BJ (cell line): Measurements from ENCODE around the gene TTC33. TPM values are rescaled to one million over a fixed set of nuclear protein-coding genes. Genes with fewer than 3 reads are reported as not detected.
"Not testable (repeated sequence)": the region's sequence is repeated elsewhere in the genome, so short reads cannot be mapped to it uniquely, and the experiment has no call there.

Experiments used
- CTCF ChIA-PET: fragments of 350-600 bp; formaldehyde crosslinking; extraction: SDS; loops from one replicate; lab custom pipeline; 2021; ENCODE audit warnings: antibody characterized with exemption, inconsistent platforms; lab: Yijun Ruan, JAX
- POLR2A ChIA-PET: fragments of 300-600 bp; sonication (Branson Sonifier 250); formaldehyde crosslinking; extraction: SDS; loops from one replicate; lab custom pipeline; 2021; ENCODE audit warnings: antibody characterized with exemption; lab: Charles Lee
- DNase-seq: peaks from one replicate; pipeline ENCODE4 v3.0.0-alpha.2; 2011; ENCODE audit warnings: low read depth
- H3K27me3 ChIP-seq: 2 replicates; pipeline ENCODE4 v1.6.0; 2011; ENCODE audit warnings: low read length; ENCODE audit not compliant: control insufficient read depth, insufficient read depth
- H3K36me3 ChIP-seq: 2 replicates; pipeline ENCODE4 v1.5.1; 2011; ENCODE audit warnings: low read length; ENCODE audit not compliant: control insufficient read depth, insufficient read depth
- H3K4me3 ChIP-seq: 2 replicates; pipeline ENCODE4 v1.5.1; 2011; ENCODE audit warnings: low read depth, mild to moderate bottlenecking, control low read depth, low read length
- CTCF ChIP-seq: IDR thresholded peaks from 2 replicates; pipeline ENCODE4 v1.5.1; 2011; ENCODE audit warnings: low read depth, mild to moderate bottlenecking, control low read depth, inconsistent platforms, low read length, moderate library complexity; ENCODE audit not compliant: insufficient read depth
- polyA plus RNA-seq: library from polyadenylated mRNA; depleted of rRNA; stranded (reverse); fragments of >200 nt; gene quantifications from 2 replicates; pipeline ENCODE4 v1.2.3, GENCODE V29; 2011

TTC33 gene
- polyA plus RNA-seq, 1 experiment: 2.8 TPM

GRCh38 chr5:40652441-40653220 is 103.1 kb downstream of the TTC33 start:
- DNase-seq: no peak
- ChIA-PET POLR2A (no interaction called here), CTCF (interaction anchor here (1.0 kb wide), 1 partner anchor 12 kb away, joined by 3 read pairs; no protein-coding TSS in a partner anchor)
- no peak for TF ChIP-seq CTCF
- Histone ChIP-seq H3K27me3 (no peaks in the 10 kb centered on the region), H3K4me3 (no peak overlapping the region), H3K36me3 (no peaks in the 10 kb centered on the region)

- ChIA-PET POLR2A (no interaction called here), CTCF (no interaction called here)
- no peaks in the 10 kb centered on the region for H3K36me3 ChIP-seq
- TF ChIP-seq CTCF: no peak
- no peaks in the 10 kb centered on the region for H3K27me3 ChIP-seq
- no peak overlapping the region for H3K4me3 ChIP-seq
- DNase-seq: no peak
Observed at GRCh38 chr5:40651201-40651600, 104.6 kb downstream of the TTC33 start.

GRCh38 chr5:40649463-40650030 is 106.2 kb downstream of the TTC33 start:
- TF ChIP-seq CTCF: no peak
- ChIA-PET POLR2A (no interaction called here), CTCF (no interaction called here)
- no peaks in the 10 kb centered on the region for H3K27me3 ChIP-seq
- H3K4me3 ChIP-seq: no peak overlapping the region
- no peak for DNase-seq
- H3K36me3 ChIP-seq: no peaks in the 10 kb centered on the region

- ChIA-PET CTCF (interaction anchor here (0.5 to 1.0 kb wide), 2 partner anchors 12 to 16 kb away, joined by 3 to 4 read pairs; no protein-coding TSS in a partner anchor), POLR2A (no interaction called here)
- Histone ChIP-seq H3K27me3 (no peaks in the 10 kb centered on the region), H3K36me3 (no peaks in the 10 kb centered on the region), H3K4me3 (no peak overlapping the region)
- no peak for TF ChIP-seq CTCF
- DNase-seq: no peak
Observed at GRCh38 chr5:40648150-40648549, 107.6 kb downstream of the TTC33 start.

- DNase-seq: no peak
- TF ChIP-seq CTCF: no peak
- H3K27me3 ChIP-seq: no peaks in the 10 kb centered on the region
- ChIA-PET CTCF (no interaction called here), POLR2A (no interaction called here)
- H3K4me3 ChIP-seq: no peak overlapping the region
- no peaks in the 10 kb centered on the region for H3K36me3 ChIP-seq
Observed at GRCh38 chr5:40646266-40646665, 109.5 kb downstream of the TTC33 start.

- POLR2A ChIA-PET, H3K27me3 ChIP-seq, H3K4me3 ChIP-seq, H3K36me3 ChIP-seq, DNase-seq: not testable (repeated sequence)
- CTCF ChIA-PET: interaction anchor here (0.8 kb wide), 1 partner anchor 20 kb away, joined by 3 read pairs; no protein-coding TSS in a partner anchor
Observed at GRCh38 chr5:40639531-40639930, 116.2 kb downstream of the TTC33 start.
